HG03469 (cell line): ENCODE data around the gene SPATA6.
"Not testable (repeated sequence)": the region's sequence is repeated elsewhere in the genome, so short reads cannot be mapped to it uniquely, and the experiment has no call there.

ENCODE experiments used
- ATAC-seq: cut with Tn5 transposase; IDR thresholded peaks from one replicate; pipeline ENCODE4 v1.9.1; 2021; ENCODE audit warnings: mild to moderate bottlenecking, moderate library complexity, moderate number of reproducible peaks; ENCODE audit not compliant: unreplicated experiment

The SPATA6 gene

DNA sequence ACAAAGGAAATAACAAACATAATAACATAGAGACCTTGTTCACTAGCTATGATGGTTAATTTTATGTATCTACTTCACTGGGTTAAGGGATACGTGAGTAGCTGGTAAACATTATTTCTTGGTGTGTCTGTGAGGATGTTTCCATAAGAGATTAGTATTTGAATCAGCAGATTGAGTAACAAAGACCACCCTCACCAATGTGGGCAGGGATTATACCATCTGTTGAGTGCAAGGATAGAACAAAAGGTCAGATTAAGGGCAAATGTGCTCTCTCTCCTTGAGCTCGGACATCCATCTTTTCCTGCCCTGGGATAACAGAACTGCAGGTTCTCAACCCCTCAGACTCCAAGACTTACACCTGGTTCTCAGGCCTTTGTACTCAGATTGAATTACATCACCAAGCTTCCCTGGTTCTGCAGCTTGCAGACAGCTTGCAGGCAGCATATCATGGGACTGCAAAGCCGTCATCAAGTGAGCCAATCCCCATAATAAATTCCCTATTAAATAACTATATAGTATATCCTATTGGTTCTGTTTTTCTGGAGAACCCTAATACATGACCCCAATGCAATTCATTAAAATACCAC lies 9.2 kb downstream of the SPATA6 start:
- ATAC-seq, result no peak

DNA sequence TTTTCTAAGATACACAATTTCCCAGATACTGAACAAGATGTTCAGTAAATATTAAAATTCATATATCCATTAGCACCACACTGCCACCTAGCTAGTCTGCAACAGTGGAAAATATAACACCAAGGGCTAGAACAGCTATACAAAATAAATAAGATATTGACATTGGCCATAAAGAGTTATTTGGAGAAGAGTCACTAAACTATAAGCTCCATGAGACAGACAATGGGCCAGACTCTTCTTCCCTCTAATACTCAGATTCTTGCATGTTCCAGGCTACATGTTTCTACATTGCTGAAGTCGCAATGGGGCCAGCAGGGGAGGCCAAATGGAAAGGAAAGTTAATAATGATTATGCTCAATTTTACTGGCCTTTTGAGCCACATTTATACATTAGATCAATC lies 21.5 kb downstream of the SPATA6 start:
- no peak for ATAC-seq

DNA sequence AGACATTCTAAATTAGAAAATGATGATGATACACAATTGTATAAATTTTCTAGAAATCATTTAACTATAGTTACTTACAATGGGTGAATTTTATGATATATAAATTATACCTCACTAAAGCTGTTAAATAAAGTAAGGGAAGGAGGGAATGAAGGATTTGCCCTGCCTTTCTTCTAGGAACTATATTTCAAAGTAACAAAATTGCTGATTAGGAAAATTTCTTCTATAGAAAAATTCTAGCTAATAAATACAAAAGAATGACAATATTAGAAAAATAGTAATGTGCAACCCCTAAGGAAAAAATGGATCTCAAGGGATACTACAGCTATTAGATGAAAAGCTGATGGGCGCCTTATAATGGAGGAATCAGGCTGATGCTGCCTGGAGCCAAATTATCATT lies 23.1 kb downstream of the SPATA6 start:
- no peak for ATAC-seq

DNA sequence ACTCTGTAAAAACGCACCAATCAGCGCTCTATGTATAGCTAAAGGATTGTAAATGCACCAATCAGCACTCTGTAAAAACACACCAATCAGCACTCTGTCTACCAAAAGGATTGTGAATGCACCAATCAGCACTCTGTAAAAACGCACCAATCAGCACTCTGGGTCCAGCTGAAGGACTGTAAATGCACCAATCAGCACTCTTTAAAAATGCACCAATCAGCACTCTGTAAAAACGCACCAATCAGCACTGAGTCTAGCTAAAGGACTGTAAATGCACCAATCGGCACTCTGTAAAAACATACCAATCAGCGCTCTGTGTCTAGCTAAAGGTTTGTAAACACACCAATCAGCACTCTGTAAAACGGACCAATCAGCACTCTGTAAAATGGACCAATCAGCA lies 27.8 kb downstream of the SPATA6 start:
- not testable (repeated sequence) for ATAC-seq

DNA sequence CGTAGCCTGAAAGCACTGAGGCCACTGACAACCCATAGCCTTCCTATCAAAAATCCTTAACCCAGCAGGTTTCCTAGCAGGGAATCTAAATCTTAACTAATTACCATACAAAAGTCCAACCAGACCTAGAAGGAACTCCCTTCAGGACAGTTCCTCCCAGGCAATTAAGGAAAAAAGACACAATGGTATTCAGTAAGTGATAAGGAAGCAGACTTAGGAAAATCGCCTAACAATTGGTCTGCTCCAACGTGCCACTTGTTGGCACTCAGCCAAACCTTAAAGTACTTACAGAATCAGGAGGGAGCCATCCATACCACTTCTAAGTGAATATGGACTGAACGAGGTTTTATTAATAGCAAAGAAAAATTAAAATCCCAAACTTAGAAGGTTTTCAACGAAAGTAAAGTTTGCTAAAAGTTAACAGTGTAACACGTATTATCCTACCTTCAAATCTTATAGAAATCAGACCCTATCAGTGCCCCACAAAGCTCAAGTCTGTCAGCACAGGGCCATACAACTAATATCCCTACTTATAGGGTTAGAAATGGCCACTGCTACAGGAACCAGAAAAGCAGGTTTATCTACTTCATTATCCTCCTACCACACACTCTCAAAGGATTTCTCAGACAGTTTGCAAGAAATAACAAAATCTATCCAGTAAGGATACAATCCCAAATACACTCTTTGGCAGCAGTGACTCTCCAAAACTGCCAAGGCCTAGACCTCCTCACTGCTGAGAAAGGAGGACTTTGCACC lies 29.0 kb downstream of the SPATA6 start:
- ATAC-seq, result no peak

DNA sequence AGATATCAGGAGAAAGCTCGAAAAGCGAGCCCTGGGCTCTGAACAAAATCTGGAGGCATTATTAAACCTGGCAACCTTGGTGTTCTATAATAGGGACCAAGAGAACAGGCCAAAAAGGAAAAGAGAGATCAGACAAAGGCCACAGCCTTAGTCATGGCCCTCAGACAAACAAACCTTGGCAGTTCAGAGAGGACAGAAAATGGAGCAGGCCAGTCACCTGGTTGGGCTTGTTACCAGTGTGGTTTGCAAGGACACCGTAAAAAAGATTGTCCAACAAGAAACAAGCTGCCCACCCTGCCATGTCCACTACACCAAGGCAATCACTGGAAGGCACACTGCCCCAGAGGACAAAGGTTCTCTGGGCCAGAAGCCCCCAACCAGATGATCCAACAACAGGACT lies 31.2 kb downstream of the SPATA6 start:
- not testable (repeated sequence) for ATAC-seq

DNA sequence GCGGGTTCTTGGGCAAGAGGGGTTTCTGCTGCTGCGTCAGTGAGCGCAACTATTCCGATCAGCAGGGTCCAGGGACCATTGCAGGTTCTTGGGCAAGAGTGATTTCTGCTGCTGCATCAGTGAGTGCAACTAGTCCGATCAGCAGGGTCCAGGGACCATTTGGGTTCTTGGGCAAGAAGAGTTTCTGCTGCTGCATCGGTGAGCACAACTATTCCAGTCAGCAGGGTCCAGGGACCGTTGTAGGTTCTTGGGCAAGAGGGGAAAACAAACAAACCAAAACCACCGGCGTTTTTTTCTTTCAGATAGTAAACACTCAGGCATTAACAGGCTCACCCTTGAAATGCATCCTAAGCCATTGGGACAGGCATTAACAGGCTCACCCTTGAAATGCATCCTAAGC lies 32.6 kb downstream of the SPATA6 start:
- ATAC-seq, result no peak

DNA sequence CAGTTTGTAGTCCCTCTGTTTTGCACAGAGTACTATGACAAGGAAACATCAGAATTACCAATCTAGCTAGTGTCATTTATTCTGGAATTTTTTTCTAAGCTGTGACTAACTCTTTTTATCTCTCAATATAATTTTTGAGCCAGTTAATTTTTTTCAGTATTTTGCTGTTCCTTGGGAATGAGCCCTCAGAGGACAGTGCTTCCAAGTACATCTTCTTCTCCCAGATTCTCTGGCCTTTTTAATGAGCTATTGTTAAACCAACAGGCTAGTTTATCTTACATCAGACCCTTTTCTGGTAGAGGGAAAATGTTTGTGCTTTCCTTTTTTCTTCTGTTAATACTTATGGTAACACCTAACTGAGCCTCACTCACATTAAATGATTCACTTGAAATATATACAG lies 34.6 kb downstream of the SPATA6 start:
- not testable (repeated sequence) for ATAC-seq

DNA sequence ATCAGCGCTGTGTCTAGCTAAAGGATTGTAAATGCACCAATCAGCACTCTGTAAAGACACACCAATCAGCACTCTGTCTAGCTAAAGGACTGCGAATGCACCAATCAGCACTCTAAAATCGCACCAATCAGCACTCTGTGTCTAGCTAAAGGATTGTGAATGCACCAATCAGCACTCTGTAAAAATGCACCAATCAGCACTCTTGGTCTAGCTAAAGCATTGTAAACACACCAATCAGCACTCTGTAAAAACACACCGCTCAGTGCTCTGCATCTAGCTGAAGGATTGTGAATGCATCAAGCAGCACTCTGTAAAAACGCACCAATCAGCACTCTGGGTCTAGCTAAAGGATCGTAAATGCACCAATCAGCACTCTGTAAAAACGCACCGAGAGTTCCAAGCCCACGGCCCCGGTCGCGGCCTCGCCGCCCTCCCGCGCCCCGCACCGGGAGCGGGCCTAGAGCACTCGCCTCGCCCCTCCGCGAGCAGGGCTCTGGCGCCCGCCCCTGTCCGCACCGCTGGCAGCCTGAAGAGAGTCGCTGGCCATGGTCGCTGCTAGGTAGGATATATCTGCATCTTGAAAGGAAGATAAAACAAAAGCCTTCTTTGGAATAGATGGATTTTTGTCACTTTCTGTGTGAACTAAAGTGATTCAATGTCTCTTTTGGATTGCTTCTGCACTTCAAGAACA lies 36.5 kb downstream of the SPATA6 start:
- ATAC-seq, result not testable (repeated sequence)

DNA sequence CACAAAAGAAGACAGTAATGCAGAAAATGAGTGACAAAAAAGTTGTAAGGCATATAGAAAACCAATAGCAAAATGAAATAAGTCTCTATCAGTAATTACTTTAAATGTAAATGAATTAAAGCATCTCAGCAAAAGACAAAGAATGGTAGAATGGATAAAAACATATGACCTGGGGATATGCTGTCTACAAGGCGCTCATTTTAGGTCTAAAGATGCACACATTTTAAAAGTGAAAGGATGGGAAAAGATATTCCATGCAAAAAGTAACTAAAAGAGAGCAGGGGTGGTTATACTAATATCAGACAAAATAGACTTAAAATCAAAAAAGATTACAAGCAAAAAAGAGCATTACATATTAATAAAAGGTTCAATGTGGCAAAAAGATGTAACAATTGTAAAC lies 41.2 kb downstream of the SPATA6 start:
- ATAC-seq, result no peak

DNA sequence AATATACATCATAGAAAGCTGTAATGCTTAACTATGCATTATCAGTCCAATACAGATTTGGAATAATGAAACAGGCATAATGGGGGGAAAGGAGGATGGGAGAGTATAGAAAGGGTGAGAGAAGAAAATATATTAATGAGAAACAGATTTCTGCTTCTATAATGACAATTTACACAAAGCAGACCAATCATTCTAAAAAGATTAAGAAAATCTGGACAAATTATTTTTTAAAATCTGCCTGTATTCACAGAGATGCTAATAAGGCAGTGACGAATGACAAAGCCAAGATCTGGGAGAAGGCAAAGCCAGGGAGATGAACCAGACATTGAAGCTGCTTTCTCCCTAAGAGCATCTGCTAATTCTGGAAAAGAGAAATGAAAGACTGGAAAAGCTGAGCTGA lies 50.0 kb downstream of the SPATA6 start:
- no peak for ATAC-seq

DNA sequence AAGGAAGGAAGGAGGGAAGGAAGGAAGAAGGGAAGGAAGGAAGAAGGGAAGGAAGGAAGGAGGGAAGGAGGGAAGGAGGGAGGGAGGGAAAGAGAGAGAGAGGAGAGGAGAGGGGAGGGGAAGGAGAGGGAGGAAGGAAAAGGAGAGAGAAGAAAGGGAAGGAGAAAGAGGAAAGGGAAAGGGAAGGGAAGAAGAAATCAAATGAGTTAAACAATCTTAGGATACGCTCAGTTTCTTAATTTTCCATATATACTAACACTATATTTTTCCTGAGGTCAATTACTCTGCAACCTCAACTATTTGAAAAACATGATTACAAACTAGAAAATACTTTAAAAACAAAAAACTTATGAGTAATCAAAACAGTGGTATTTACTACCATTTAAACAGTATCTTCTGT lies 53.3 kb downstream of the SPATA6 start:
- ATAC-seq, result no peak

DNA sequence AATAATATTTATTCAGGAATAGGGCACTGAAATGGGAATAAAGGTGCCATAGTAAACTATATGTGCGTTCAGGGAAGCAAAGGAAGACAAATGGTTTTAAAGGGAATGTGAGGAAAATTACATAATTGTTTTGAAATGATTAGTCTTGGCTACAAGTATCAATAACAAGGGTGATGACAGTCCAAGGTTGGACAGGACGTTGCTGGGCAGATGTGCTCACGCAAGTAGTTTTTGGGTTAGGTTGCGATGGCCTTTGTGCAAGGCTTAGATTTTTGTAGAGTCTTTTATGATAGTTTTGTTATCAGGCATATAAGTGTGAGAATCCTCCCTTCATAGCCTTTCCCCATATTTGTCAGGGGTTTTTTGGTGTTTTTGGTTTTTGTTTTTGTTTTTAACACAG lies 57.0 kb downstream of the SPATA6 start:
- no peak for ATAC-seq

DNA sequence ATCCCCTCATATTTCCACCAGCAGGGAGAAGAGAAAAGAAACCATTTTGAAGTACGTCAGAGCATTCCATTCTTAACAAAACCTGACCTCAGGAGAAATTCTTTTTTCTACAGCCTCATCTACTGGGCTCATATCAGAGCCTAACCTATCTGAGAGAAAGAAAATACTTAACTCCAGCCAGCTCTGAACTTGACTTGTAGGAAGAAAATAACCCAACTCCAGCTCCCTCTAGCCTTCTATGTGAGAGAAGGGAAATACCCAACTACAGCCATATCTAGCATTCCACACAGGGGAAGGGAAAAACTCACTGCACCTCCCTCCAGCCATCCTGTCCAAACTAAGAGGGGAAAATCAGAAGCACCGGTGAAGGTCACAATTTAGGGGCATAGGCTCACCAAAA lies 57.7 kb downstream of the SPATA6 start:
- no peak for ATAC-seq

DNA sequence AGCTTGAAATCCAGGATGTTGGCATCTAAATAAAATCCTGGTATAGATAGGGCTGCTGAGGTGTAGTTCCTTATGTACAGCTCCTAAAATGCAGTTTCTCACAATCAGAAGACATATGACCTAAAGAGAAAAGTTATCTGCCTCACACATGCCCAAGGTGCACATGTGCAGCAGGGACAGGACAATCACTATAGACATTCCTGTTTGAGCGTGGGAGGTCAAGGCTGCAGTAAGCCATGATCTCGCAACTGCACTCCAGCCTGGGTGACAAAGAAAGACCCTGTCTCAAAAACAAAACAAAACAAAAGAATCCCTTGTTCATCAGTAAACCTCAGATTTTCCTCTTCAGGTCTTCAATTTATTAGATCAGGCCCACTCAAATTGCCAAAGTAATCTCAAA lies 66.1 kb downstream of the SPATA6 start:
- no peak for ATAC-seq

DNA sequence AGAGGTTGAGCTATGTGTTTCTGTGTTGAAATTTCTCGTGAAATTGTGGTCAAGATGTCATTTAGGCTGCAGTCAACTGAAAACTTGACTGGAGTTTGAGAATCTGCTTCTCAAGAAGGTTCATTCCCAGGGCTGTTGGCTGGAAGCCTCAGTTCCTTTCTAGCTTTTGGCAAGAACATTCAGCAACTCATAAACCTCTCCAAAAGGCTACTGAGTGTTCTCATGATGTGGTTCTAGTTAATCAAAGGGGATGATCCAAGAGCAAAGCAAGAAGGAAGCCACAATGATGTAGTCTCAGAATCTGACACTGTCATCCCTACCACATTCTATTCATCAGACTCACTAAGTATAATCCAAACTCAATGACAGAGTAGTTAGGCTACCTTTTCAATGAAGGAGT lies 66.6 kb downstream of the SPATA6 start:
- ATAC-seq, result no peak

DNA sequence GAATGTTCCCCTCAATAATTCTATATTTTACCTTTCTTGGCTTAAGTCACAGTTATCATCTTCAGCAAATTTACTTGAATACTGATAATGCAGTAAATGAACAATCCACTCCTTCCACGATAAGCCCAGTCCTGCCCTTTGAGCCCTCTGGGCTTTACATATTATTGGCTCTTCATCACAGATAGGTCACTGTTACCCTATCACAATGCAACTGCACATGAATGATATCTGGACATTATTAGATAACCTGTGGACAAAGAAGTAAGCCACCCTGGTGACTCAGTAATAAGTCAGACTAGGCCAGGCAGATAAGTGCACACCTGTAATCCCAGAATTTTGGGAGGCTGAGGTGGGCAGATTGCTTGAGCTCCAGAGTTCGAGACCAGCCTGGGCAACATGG lies 69.4 kb downstream of the SPATA6 start:
- ATAC-seq, result no peak

DNA sequence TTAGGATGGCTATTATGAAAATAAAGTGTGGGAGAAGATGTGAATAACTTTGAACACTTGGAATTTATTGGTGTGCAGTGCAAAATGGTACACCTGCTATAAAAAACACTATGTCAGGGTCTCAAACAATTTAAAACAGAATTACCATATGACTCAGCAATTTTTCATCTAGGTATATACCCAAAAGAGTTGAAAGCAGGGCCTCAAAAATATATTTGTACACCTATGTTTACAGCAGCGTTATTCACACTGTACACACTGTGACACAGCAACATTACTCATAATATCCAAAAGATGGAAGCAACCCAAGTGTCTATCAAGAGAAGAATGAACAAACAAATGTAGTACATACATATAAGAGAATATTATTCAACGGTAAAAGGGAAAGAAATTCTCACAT lies 75.8 kb downstream of the SPATA6 start:
- ATAC-seq, result no peak

DNA sequence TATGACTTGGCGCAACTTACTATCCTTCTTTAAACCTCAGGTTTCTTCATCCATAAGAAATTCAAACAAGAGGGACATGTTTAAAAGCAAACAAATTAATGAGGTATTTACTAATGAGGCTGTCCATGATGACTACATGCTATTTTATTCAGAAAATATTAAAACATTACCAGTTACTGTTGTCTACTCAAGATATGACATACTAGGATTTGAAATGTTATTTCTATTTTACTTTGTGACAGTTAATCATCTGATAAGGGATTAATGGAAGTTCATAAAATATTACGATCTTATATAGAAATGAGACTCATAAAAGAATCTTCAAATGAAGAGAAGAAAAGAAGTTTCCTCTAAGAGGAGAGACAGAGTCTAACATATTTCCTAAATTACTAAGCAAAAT lies 80.1 kb downstream of the SPATA6 start:
- no peak for ATAC-seq

DNA sequence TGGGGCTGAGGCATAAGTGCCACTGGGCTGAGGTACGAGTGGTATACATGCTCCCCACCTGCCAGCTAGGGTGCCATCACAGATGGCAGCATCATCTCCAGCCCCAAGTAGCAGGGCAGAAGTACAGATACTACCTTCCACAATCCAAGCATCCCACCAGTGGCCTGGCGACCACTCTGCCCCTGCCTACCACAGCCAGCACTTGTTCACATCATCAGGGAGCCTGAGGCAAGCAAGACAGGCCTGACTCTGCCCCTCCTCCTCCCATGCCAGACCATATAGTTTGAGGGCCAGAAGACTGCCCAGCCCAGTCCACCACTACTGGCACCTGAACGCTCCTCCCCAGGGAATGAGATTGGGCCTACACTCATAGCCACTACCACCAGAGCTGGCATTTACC lies 84.6 kb downstream of the SPATA6 start:
- no peak for ATAC-seq

DNA sequence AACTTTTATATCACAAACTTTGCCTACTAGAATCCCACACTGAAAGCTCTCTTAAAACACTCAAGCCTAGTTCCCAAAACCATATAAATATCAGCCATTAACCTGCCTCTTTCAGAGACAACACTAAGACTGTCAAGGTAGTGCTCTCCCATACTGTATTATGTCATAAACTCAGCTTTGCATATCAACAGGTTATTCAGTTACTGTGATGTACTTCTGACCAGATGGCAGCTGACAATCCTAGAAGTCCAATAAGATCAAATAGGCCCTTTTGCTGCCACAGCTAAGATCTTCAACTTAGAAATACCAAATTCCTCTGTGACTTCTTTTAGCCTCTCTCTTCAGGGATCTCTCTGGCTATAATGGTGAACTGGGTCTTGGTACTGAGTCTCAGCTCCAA lies 97.2 kb downstream of the SPATA6 start:
- no peak for ATAC-seq

DNA sequence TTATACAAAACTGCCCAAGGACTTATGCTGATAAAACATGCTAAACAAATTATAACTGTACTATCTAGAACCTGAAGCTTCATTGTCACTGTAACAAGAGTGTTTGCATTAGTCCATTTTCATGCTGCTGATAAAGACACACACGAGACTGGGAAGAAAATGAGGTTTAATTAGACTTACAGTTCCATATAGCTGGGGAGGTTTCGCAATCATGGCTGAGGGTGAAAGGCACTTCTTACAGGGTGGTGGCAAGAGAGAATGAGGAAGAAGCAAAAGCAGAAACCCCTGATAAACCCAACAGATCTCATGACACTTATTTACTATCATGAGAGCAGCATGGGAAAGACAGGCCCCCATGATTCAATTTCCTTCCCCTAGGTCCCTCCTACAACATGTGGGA lies 100.4 kb downstream of the SPATA6 start:
- no peak for ATAC-seq
